A549 (cell line): ENCODE measurements around the gene DSCAML1. TPM values are rescaled to one million over a fixed set of nuclear protein-coding genes. Genes with fewer than 3 reads are reported as not detected.

Experiments used
- ATAC-seq, 2 experiments: fragments of 200-7000 bp in 1 of 2; fragments of >200 bp in 1 of 2; cut with Nextera tagmentation in 1 of 2; cut with Tn5 transposase in 1 of 2; 3 replicates each; pipeline versions ENCODE4 v1.8.0 to v1.9.1; 2018 to 2020; ENCODE audit warnings: mild to moderate bottlenecking in 1 of 2, moderate library complexity in 1 of 2
- CTCF ChIA-PET: fragments of 300-600 bp; sonication (Branson Sonifier 250); formaldehyde crosslinking; extraction: SDS; loops from one replicate; lab custom pipeline; 2021; ENCODE audit warnings: antibody characterized with exemption, inconsistent platforms; lab: Yijun Ruan, JAX
- POLR2A ChIA-PET: fragments of 350-600 bp; formaldehyde crosslinking; extraction: SDS; loops from one replicate; lab custom pipeline; 2021; ENCODE audit warnings: antibody characterized with exemption, inconsistent platforms; lab: Yijun Ruan, JAX
- DNase-seq, 2 experiments: peaks; one replicate each; pipeline versions ENCODE4 v3.0.0 to v3.0.0-alpha.2; 2011 to 2016; ENCODE audit warnings: low read depth in 1 of 2, low spot score in 1 of 2
- FAIRE-seq: peaks from 2 replicates; lab custom pipeline; 2011; peaks lifted over from hg19 to GRCh38; lab: Jason Lieb, UNC
- H3K27ac ChIP-seq, 2 experiments: fragments of >200 bp; sonication (Bioruptor Twin); formaldehyde crosslinking; 3 replicates each; pipeline ENCODE4 v1.5.1; 2016 to 2017
- H3K4me1 ChIP-seq: fragments of >200 bp; sonication (Bioruptor Twin); formaldehyde crosslinking; 3 replicates; pipeline ENCODE4 v1.6.1; 2016
- H3K4me2 ChIP-seq: fragments of >200 bp; sonication (Bioruptor Twin); formaldehyde crosslinking; 3 replicates; pipeline ENCODE4 v1.6.1; 2016
- H3K4me3 ChIP-seq: fragments of >200 bp; sonication (Bioruptor Twin); formaldehyde crosslinking; 3 replicates; pipeline ENCODE4 v1.5.1; 2016
- H3K9me3 ChIP-seq: fragments of >200 bp; sonication (Bioruptor Twin); formaldehyde crosslinking; 3 replicates; pipeline ENCODE4 v1.6.1; 2016
- EHF ChIP-seq: fragments of 250-450 bp; sonication (Bioruptor Pico); IDR thresholded peaks from 2 replicates; pipeline ENCODE4 v1.5.0; 2020; ENCODE audit warnings: mild to moderate bottlenecking
- EP300 ChIP-seq, 2 experiments: fragments of >200 bp; sonication (Bioruptor Twin); formaldehyde crosslinking; IDR thresholded peaks; 2 replicates in 1 of 2; 3 replicates in 1 of 2; pipeline ENCODE4 v1.6.1; 2016 to 2017
- FOSL2 ChIP-seq, 2 experiments: fragments of 450-650 bp in 1 of 2; fragments of >200 bp in 1 of 2; sonication (Bioruptor Twin) in 1 of 2; formaldehyde crosslinking; IDR thresholded peaks; 2 replicates each; pipeline versions ENCODE4 v1.5.0 to v1.6.1; 2016 to 2020; ENCODE audit warnings: mild to moderate bottlenecking in 1 of 2, moderate library complexity in 1 of 2
- FOXS1 ChIP-seq: fragments of 250-450 bp; sonication (Bioruptor Pico); IDR thresholded peaks from 2 replicates; pipeline ENCODE4 v1.5.0; 2020; ENCODE audit warnings: mild to moderate bottlenecking, moderate library complexity
- GATA3 ChIP-seq: IDR thresholded peaks from 2 replicates; pipeline ENCODE4 v1.6.1; 2012; ENCODE audit warnings: borderline replicate concordance
- HDAC2 ChIP-seq: fragments of 200-600 bp; sonication (generic); IDR thresholded peaks from 2 replicates; pipeline ENCODE4 v1.6.1; 2016
- HEYL ChIP-seq: fragments of 250-450 bp; sonication (Bioruptor Pico); IDR thresholded peaks from 2 replicates; pipeline ENCODE4 v1.8.0; 2021; ENCODE audit warnings: mild to moderate bottlenecking, moderate library complexity
- HOXA7 ChIP-seq: fragments of 250-450 bp; sonication (Bioruptor Pico); IDR thresholded peaks from 2 replicates; pipeline ENCODE4 v1.5.0; 2020; ENCODE audit warnings: mild to moderate bottlenecking, moderate library complexity
- JUN ChIP-seq, 2 experiments: fragments of >200 bp; sonication (Bioruptor Twin); formaldehyde crosslinking; IDR thresholded peaks; 2 replicates in 1 of 2; 3 replicates in 1 of 2; pipeline ENCODE4 v1.6.1; 2016 to 2017
- JUNB ChIP-seq: fragments of >200 bp; sonication (Bioruptor Twin); formaldehyde crosslinking; IDR thresholded peaks from 2 replicates; pipeline ENCODE4 v1.6.1; 2016
- MAFK ChIP-seq: fragments of 450-650 bp; IDR thresholded peaks from 2 replicates; pipeline ENCODE4 v1.6.1; 2014; ENCODE audit not compliant: partially characterized antibody
- MYC ChIP-seq: IDR thresholded peaks from 2 replicates; pipeline ENCODE4 v1.6.1; 2012; ENCODE audit warnings: mild to moderate bottlenecking, inconsistent platforms, low read length, improper control_type of control experiment, borderline replicate concordance
- NFE2L2 ChIP-seq: fragments of 150-350 bp; conservative IDR thresholded peaks from 2 replicates; pipeline ENCODE4 v1.6.1; 2014; ENCODE audit warnings: low read length
- NR3C1 ChIP-seq: fragments of >200 bp; sonication (Bioruptor Twin); formaldehyde crosslinking; IDR thresholded peaks from 3 replicates; pipeline ENCODE4 v1.6.1; 2017
- POLR2A ChIP-seq: IDR thresholded peaks from 2 replicates; pipeline ENCODE4 v1.6.1; 2012; ENCODE audit warnings: mild to moderate bottlenecking, low read length
- RAD21 ChIP-seq, 2 experiments: fragments of >200 bp in 1 of 2; sonication (Bioruptor Twin) in 1 of 2; formaldehyde crosslinking in 1 of 2; IDR thresholded peaks in 1 of 2; conservative IDR thresholded peaks in 1 of 2; 2 replicates in 1 of 2; 3 replicates in 1 of 2; pipeline ENCODE4 v1.6.1; 2012 to 2018; ENCODE audit warnings: inconsistent platforms in 1 of 2
- RARB ChIP-seq: fragments of 250-450 bp; sonication (Bioruptor Pico); IDR thresholded peaks from 2 replicates; pipeline ENCODE4 v1.8.0; 2021; ENCODE audit warnings: mild to moderate bottlenecking, moderate library complexity
- RCOR1 ChIP-seq: fragments of 150-350 bp; IDR thresholded peaks from 2 replicates; pipeline ENCODE4 v1.6.1; 2014; ENCODE audit warnings: antibody characterized with exemption, low read length, low read depth
- REST ChIP-seq: fragments of 200-600 bp; sonication (generic); IDR thresholded peaks from 2 replicates; pipeline ENCODE4 v1.6.1; 2016; ENCODE audit warnings: antibody characterized with exemption, mild to moderate bottlenecking, moderate library complexity
- RFX5 ChIP-seq: fragments of 450-650 bp; IDR thresholded peaks from 2 replicates; pipeline ENCODE4 v1.7.1; 2014; ENCODE audit warnings: antibody characterized with exemption, mild to moderate bottlenecking, moderate library complexity
- TP53 ChIP-seq: fragments of 250-450 bp; sonication (Bioruptor Pico); IDR thresholded peaks from 2 replicates; pipeline ENCODE4 v1.5.0; 2021; ENCODE audit warnings: mild to moderate bottlenecking, moderate library complexity
- WGBS: methylation state at CpG from one replicate; pipeline ENCODE4 v1.1.6; 2017; ENCODE audit errors: missing lambda C conversion rate; 5-methylcytosine and 5-hydroxymethylcytosine counted together
- polyA plus RNA-seq, 4 experiments: library from polyadenylated mRNA; depleted of rRNA in 3 of 4; stranded (reverse); fragments of >200 nt; fragmentation: RNase III in 1 of 4; extraction: RNeasy Plus Mini Kit Qiagen cat#74134 plus additional on column Dnase treatment in 1 of 4; gene quantifications; 2 replicates in 3 of 4; 3 replicates in 1 of 4; pipeline ENCODE4 v1.2.3, GENCODE V29; 2011 to 2017
- TF ChIP-seq, protein P1 (sequence below): fragments of 450-650 bp; IDR thresholded peaks from 2 replicates; pipeline ENCODE4 v1.6.1; 2014; ENCODE audit warnings: antibody characterized with exemption
- TF ChIP-seq, protein P2 (sequence below): IDR thresholded peaks from 2 replicates; pipeline ENCODE4 v1.6.1; 2012
- TF ChIP-seq, protein P3 (sequence below): fragments of >200 bp; sonication (Bioruptor Twin); formaldehyde crosslinking; IDR thresholded peaks from 3 replicates; pipeline ENCODE4 v1.5.1; 2016

DSCAML1 gene
- polyA plus RNA-seq, 2 of the 4 experiments (the other 2 are of a cell fraction), result 0.12 to 0.31 TPM

- DNase-seq (no peak), FAIRE-seq (no peak), ATAC-seq (no peak)
- Histone ChIP-seq H3K27ac (no peak overlapping the region), H3K4me2 (no peak overlapping the region), H3K4me3 (no peak overlapping the region), H3K4me1 (no peaks in the 10 kb centered on the region), H3K9me3 (no peaks in the 10 kb centered on the region)
- ChIA-PET POLR2A (no interaction called here), CTCF (no interaction called here)
- 77% methylated on average over 4 of the region's 10 CpGs for WGBS
- TF ChIP-seq RCOR1 (no peak), MAFK (no peak), HOXA7 (no peak), NR3C1 (no peak), HEYL (CRISPR knock-in tag) (no peak)
These were observed 204.0 kb downstream of the DSCAML1 start for GRCh38 chr11:117593065-117593464.

DNA sequence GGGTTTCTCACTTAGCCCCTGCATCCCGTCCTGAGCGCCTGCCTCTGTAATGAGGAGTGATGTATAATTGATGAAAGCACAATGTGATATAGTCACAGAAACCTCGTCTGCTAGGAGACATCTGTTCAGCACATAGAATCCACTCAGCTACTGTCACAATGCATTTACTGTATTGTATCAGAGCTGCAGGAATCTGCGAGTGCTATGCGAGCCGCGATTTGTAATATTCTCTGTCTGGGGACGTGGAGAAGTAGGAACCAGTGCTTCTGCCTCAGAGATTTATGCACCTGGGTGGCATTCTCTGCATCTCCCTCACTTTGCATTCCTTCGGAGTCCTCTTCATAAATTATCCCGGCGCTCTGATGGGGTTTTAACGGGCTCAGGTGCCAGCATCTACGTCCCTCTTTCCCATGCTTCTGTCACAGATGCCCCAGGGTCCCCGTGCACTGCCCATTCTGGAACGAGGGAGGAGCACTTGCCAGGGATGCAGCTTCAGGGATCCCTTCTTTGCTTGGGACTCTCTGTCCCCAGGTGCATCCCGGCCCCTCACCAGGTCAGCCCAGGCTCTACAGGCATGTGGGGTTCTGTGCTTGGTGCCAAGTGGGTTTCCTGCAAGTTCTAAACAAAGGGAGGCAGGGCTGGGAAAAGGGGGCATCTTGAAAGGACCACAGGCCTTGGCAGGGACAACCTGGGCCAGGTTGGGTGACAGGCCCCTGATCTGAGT lies 205.5 kb downstream of the DSCAML1 start:
- ChIA-PET POLR2A (no interaction called here), CTCF (interaction anchor here (1.0 kb wide), 1 partner anchor 462 kb away, joined by 3 read pairs; no protein-coding TSS in a partner anchor)
- Histone ChIP-seq H3K4me3 (no peak overlapping the region), H3K4me2 (no peak overlapping the region), H3K9me3 (no peaks in the 10 kb centered on the region), H3K4me1 (no peaks in the 10 kb centered on the region), H3K27ac (no peak overlapping the region)
- TF ChIP-seq RFX5 (no peak), MYC (no peak), GATA3 (no peak), JUN (IDR thresholded peaks at IDR 0.05) (no peak), NFE2L2 (no peak), POLR2A (no peak), RAD21 (conservative IDR thresholded peaks at IDR 0.05 in 1 of 2, IDR thresholded peaks at IDR 0.05 in 1 of 2) (no peak), HDAC2 (no peak)
- TF ChIP-seq, protein P1, sequence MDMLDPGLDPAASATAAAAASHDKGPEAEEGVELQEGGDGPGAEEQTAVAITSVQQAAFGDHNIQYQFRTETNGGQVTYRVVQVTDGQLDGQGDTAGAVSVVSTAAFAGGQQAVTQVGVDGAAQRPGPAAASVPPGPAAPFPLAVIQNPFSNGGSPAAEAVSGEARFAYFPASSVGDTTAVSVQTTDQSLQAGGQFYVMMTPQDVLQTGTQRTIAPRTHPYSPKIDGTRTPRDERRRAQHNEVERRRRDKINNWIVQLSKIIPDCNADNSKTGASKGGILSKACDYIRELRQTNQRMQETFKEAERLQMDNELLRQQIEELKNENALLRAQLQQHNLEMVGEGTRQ, result no peak
- ATAC-seq (no peak), FAIRE-seq (no peak), DNase-seq (no peak)
- WGBS, result 64% methylated on average over 16 of the region's 16 CpGs

DNA sequence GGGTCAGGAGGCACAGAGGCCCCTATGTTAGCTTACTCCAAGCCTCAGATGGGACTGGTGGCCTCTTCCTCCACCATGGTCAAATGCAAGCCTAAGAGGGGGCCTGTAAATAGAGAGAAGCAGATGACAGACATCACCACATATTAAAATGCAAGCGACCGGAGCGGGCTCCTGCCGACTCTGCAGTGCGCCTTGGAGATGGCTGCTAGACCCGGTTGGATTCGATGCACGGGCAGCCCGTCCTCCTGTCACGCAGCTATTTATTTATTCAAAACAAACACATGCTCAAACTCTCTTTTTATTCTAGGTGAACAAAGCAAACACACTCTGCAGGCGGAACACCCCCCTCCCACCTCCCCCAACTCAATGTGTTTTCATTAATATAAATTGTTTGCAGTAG lies 208.0 kb downstream of the DSCAML1 start:
- DNase-seq (no peak), ATAC-seq (no peak), FAIRE-seq (no peak)
- WGBS, result 78% methylated on average over 11 of the region's 11 CpGs
- ChIA-PET POLR2A (no interaction called here), CTCF (no interaction called here)
- no peaks in the 10 kb centered on the region for H3K9me3 ChIP-seq
- no peaks in the 10 kb centered on the region for H3K4me1 ChIP-seq
- no peak overlapping the region for H3K27ac ChIP-seq
- no peak for TF ChIP-seq EP300 (IDR thresholded peaks at IDR 0.05)
- TF ChIP-seq EHF (CRISPR knock-in tag), result no peak
- TF ChIP-seq, protein P2, sequence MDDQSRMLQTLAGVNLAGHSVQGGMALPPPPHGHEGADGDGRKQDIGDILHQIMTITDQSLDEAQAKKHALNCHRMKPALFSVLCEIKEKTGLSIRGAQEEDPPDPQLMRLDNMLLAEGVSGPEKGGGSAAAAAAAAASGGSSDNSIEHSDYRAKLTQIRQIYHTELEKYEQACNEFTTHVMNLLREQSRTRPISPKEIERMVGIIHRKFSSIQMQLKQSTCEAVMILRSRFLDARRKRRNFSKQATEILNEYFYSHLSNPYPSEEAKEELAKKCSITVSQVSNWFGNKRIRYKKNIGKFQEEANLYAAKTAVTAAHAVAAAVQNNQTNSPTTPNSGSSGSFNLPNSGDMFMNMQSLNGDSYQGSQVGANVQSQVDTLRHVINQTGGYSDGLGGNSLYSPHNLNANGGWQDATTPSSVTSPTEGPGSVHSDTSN, result no peak
- TF ChIP-seq, protein P3, sequence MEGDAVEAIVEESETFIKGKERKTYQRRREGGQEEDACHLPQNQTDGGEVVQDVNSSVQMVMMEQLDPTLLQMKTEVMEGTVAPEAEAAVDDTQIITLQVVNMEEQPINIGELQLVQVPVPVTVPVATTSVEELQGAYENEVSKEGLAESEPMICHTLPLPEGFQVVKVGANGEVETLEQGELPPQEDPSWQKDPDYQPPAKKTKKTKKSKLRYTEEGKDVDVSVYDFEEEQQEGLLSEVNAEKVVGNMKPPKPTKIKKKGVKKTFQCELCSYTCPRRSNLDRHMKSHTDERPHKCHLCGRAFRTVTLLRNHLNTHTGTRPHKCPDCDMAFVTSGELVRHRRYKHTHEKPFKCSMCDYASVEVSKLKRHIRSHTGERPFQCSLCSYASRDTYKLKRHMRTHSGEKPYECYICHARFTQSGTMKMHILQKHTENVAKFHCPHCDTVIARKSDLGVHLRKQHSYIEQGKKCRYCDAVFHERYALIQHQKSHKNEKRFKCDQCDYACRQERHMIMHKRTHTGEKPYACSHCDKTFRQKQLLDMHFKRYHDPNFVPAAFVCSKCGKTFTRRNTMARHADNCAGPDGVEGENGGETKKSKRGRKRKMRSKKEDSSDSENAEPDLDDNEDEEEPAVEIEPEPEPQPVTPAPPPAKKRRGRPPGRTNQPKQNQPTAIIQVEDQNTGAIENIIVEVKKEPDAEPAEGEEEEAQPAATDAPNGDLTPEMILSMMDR, result no peak
- TF ChIP-seq FOXS1 (CRISPR knock-in tag), result no peak
- TF ChIP-seq FOSL2 (IDR thresholded peaks at IDR 0.05), result no peak
- no peak for TF ChIP-seq FOSL2 (CRISPR knock-in tag; IDR thresholded peaks at IDR 0.05)
- TF ChIP-seq TP53 (CRISPR knock-in tag), result no peak
- TF ChIP-seq JUNB, result no peak
- TF ChIP-seq HEYL (CRISPR knock-in tag), result no peak
- TF ChIP-seq REST, result no peak
- TF ChIP-seq, protein P1, result no peak
- TF ChIP-seq RARB, result no peak
- no peak overlapping the region for H3K4me3 ChIP-seq
- H3K4me2 ChIP-seq, result no peak overlapping the region
